GM23338 (cell line): ENCODE results near the gene DPP10. TPM values are rescaled to one million over a fixed set of nuclear protein-coding genes. Genes with fewer than 3 reads are reported as not detected.

Experiments
- ATAC-seq: fragments of 200-7000 bp; cut with Tn5 transposase; 3 replicates; pipeline ENCODE4 v1.9.1; 2020
- DNase-seq: peaks from one replicate; pipeline ENCODE4 v3.0.0-alpha.2; 2015; ENCODE audit warnings: low spot score
- H2AFZ ChIP-seq: fragments of 200-600 bp; sonication (generic); 2 replicates; pipeline ENCODE4 v1.8.0; 2016; ENCODE audit warnings: antibody characterized with exemption, mild to moderate bottlenecking, moderate library complexity
- H3F3A ChIP-seq: fragments of 200-600 bp; sonication (generic); replicated peaks from 2 replicates; pipeline ENCODE4 v1.8.0; 2017; ENCODE audit warnings: antibody characterized with exemption, mixed run types, low read depth
- H3K27ac ChIP-seq: fragments of 200-600 bp; sonication (generic); 2 replicates; pipeline ENCODE4 v1.6.1; 2016; ENCODE audit warnings: low read depth
- H3K27me3 ChIP-seq: fragments of 200-600 bp; sonication (generic); 2 replicates; pipeline ENCODE4 v1.8.0; 2016; ENCODE audit warnings: mild to moderate bottlenecking, mixed run types, moderate library complexity; ENCODE audit not compliant: insufficient read depth
- H3K36me3 ChIP-seq: fragments of 200-600 bp; sonication (generic); 2 replicates; pipeline ENCODE4 v1.8.0; 2016; ENCODE audit warnings: mild to moderate bottlenecking; ENCODE audit not compliant: insufficient read depth
- H3K4me1 ChIP-seq: fragments of 200-600 bp; sonication (generic); 2 replicates; pipeline ENCODE4 v1.8.0; 2016; ENCODE audit warnings: mild to moderate bottlenecking, moderate library complexity; ENCODE audit not compliant: insufficient read depth
- H3K4me2 ChIP-seq: fragments of 200-600 bp; sonication (generic); 2 replicates; pipeline ENCODE4 v1.7.1; 2017; ENCODE audit warnings: mixed run types
- H3K4me3 ChIP-seq: fragments of 200-600 bp; sonication (generic); 2 replicates; pipeline ENCODE4 v1.6.1; 2016; ENCODE audit warnings: mixed run types
- H3K79me2 ChIP-seq: fragments of 200-600 bp; sonication (generic); replicated peaks from 2 replicates; pipeline ENCODE4 v1.8.0; 2017; ENCODE audit warnings: mild to moderate bottlenecking; ENCODE audit not compliant: insufficient read depth
- H3K9me2 ChIP-seq: fragments of 200-600 bp; sonication (generic); 2 replicates; pipeline ENCODE4 v1.8.0; 2017; ENCODE audit not compliant: insufficient read depth
- H4K20me1 ChIP-seq: fragments of 200-600 bp; sonication (generic); replicated peaks from 2 replicates; pipeline ENCODE4 v1.8.0; 2017; ENCODE audit warnings: mild to moderate bottlenecking; ENCODE audit not compliant: insufficient read depth
- H3K27ac Mint-ChIP-seq: 2 replicates; pipeline ENCODE4 v1.8.0; 2020; ENCODE audit warnings: inconsistent platforms, mild to moderate bottlenecking, moderate library complexity, mixed read lengths
- H3K27me3 Mint-ChIP-seq: 3 replicates; pipeline ENCODE4 v1.8.0; 2022; ENCODE audit warnings: low read depth, mild to moderate bottlenecking, moderate library complexity, mixed read lengths, inconsistent platforms; ENCODE audit not compliant: insufficient read depth, poor library complexity
- H3K36me3 Mint-ChIP-seq: 3 replicates; pipeline ENCODE4 v1.8.0; 2021; ENCODE audit warnings: low read depth, mild to moderate bottlenecking, inconsistent platforms, moderate library complexity, mixed read lengths
- H3K4me1 Mint-ChIP-seq: 3 replicates; pipeline ENCODE4 v1.8.0; 2020; ENCODE audit warnings: mild to moderate bottlenecking, inconsistent platforms, mixed read lengths
- H3K4me3 Mint-ChIP-seq: 3 replicates; pipeline ENCODE4 v1.8.0; 2021; ENCODE audit warnings: moderate library complexity, mild to moderate bottlenecking, inconsistent platforms, mixed read lengths
- H3K9me3 Mint-ChIP-seq: 3 replicates; pipeline ENCODE4 v1.8.0; 2020; ENCODE audit warnings: moderate library complexity, mild to moderate bottlenecking, inconsistent platforms, mixed read lengths
- CTCF ChIP-seq, 2 experiments: fragments of 200-600 bp in 1 of 2; sonication (generic) in 1 of 2; conservative IDR thresholded peaks; 2 replicates each; pipeline versions ENCODE4 v1.5.1 to v1.6.1; 2016 to 2017; ENCODE audit warnings: antibody characterized with exemption in 2 of 2, low read depth in 2 of 2, mild to moderate bottlenecking in 2 of 2, moderate library complexity in 1 of 2
- ETS1 ChIP-seq: IDR thresholded peaks from 2 replicates; pipeline ENCODE4 v1.6.1; 2016; ENCODE audit warnings: antibody characterized with exemption
- EZH2phosphoT487 ChIP-seq: fragments of 200-600 bp; sonication (generic); IDR thresholded peaks from one replicate; pipeline ENCODE4 v1.8.1; 2018; ENCODE audit warnings: antibody characterized with exemption; ENCODE audit not compliant: unreplicated experiment
- JUNB ChIP-seq: IDR thresholded peaks from one replicate; pipeline ENCODE4 v1.6.1; 2016; ENCODE audit warnings: antibody characterized with exemption; ENCODE audit not compliant: unreplicated experiment
- POLR2AphosphoS5 ChIP-seq: IDR thresholded peaks from 2 replicates; pipeline ENCODE4 v1.6.1; 2016; ENCODE audit warnings: antibody characterized with exemption, low read depth
- REST ChIP-seq: IDR thresholded peaks from one replicate; pipeline ENCODE4 v1.6.1; 2018; ENCODE audit warnings: antibody characterized with exemption; ENCODE audit not compliant: unreplicated experiment
- STAT1 ChIP-seq: IDR thresholded peaks from one replicate; pipeline ENCODE4 v1.6.1; 2016; ENCODE audit warnings: antibody characterized with exemption; ENCODE audit not compliant: unreplicated experiment
- ZNF114 ChIP-seq: fragments of 250-450 bp; sonication (Bioruptor Pico); IDR thresholded peaks from 2 replicates; pipeline ENCODE4 v1.5.0; 2020; ENCODE audit warnings: mild to moderate bottlenecking, moderate library complexity
- polyA plus RNA-seq: library from polyadenylated mRNA; unstranded; fragments of >200 nt; fragmentation: Nextera tagmentation; extraction: Ambion mirVana; gene quantifications from 2 replicates; pipeline ENCODE4 v1.2.1, GENCODE V29; 2016
- total RNA-seq: library from RNA; depleted of rRNA; stranded (reverse); fragments of >200 nt; shearing (Covaris generic); gene quantifications from 2 replicates; pipeline ENCODE4 v1.2.3, GENCODE V29; 2014

DPP10 gene
- total and polyA plus RNA-seq, 2 experiments from 2014 or later, result 3.6 to 14.8 TPM

- no peak for TF ChIP-seq REST
- TF ChIP-seq EZH2phosphoT487, result no peak
- no peak for TF ChIP-seq STAT1
- TF ChIP-seq ETS1, result no peak
- no peak for TF ChIP-seq CTCF (conservative IDR thresholded peaks at IDR 0.05; ENCODE audit: low read depth in 2 of 2)
These were observed 1078.3 kb downstream of the DPP10 start (continued) for GRCh38 chr2:115520727-115521126.

- Mint-ChIP-seq H3K9me3 (no peaks in the 10 kb centered on the region), H3K4me3 (no peak overlapping the region), H3K36me3 (no peaks in the 10 kb centered on the region), H3K4me1 (peaks cover 12% of the 10 kb centered on the region), H3K27ac (no peak overlapping the region; the same call in 1 of the 2 replicates), H3K27me3 (no peaks in the 10 kb centered on the region)
- H3K79me2 ChIP-seq, result no peaks in the 10 kb centered on the region
- peaks cover 11% of the 10 kb centered on the region for H3K4me1 ChIP-seq
- H3K27ac ChIP-seq, result no peak overlapping the region
- no peaks in the 10 kb centered on the region for H3K27me3 ChIP-seq
- H4K20me1 ChIP-seq, result 0 out of 2 replicates have a peak, but pooled peaks cover 3% of the 10 kb centered on the region
- H3K9me2 ChIP-seq, result no peaks in the 10 kb centered on the region
- H3K4me2 ChIP-seq, result no peak overlapping the region; the same call in 1 of the 2 replicates
- no peaks in the 10 kb centered on the region for H3F3A ChIP-seq
- no peak for DNase-seq
- H2AFZ ChIP-seq, result no peak overlapping the region
- no peak overlapping the region for H3K4me3 ChIP-seq
- TF ChIP-seq POLR2AphosphoS5 (no peak), JUNB (no peak), ZNF114 (CRISPR knock-in tag) (no peak)
- no peak for ATAC-seq
- no peaks in the 10 kb centered on the region for H3K36me3 ChIP-seq
These were observed 1082.0 kb downstream of the DPP10 start for GRCh38 chr2:115524452-115524851.
